Measurements from ENCODE around the gene PHACTR1. TPM values are rescaled to one million over a fixed set of nuclear protein-coding genes. Genes with fewer than 3 reads are reported as not detected.

PHACTR1 gene
- total and polyA plus RNA-seq, 9 of the 15 experiments (the other 6 are each of a cell fraction or from before 2014, with no cell fraction given) = 11.5 to 32.6 (median 22.0) TPM

GRCh38 chr6:13272131-13273046 lies 555.8 kb downstream of the PHACTR1 start (continued):
- peak; percentile 63 to 78 for TF ChIP-seq MNT (conservative IDR thresholded peaks at IDR 0.05)
- TF ChIP-seq ZNF639 (CRISPR knock-in tag; conservative IDR thresholded peaks at IDR 0.05 in 1 of 2, IDR thresholded peaks at IDR 0.05 in 1 of 2) = peak in 1 of 2 experiments; percentile 67; a peak in 2 of 4 replicates
- 0 out of 2 replicates have a peak, but pooled peaks have one; percentile 62 for TF ChIP-seq KAT7 (CRISPR knock-in tag; IDR thresholded peaks at IDR 0.05; ENCODE audit: borderline replicate concordance)
- 0 out of 4 replicates have a peak, but pooled peaks of 1 of the 2 experiments have one; percentile 34 for TF ChIP-seq TEAD1 (CRISPR knock-in tag; IDR thresholded peaks at IDR 0.05)
- no peak for TF ChIP-seq ZNF282 (CRISPR knock-in tag; IDR thresholded peaks at IDR 0.05)
- no peak for TF ChIP-seq ILK (tag; IDR thresholded peaks at IDR 0.05; ENCODE audit: borderline replicate concordance, low read depth)
- no peak for TF ChIP-seq MLLT1 (IDR thresholded peaks at IDR 0.05)
- no peak for TF ChIP-seq CBX2 (IDR thresholded peaks at IDR 0.05; ENCODE audit: insufficient read depth, low read length, poor library complexity, severe bottlenecking)
- 0 out of 2 replicates have a peak, but pooled peaks have one; percentile 26 for TF ChIP-seq CREB3 (tag; conservative IDR thresholded peaks at IDR 0.05; ENCODE audit: low read depth)
- peak in 1 of 2 experiments; percentile 40; a peak in 1 of 4 replicates for TF ChIP-seq RCOR1 (IDR thresholded peaks at IDR 0.05; ENCODE audit: borderline replicate concordance in 1 of 2, low read depth in 2 of 2, low read length in 2 of 2)
- TF ChIP-seq HSF4 (CRISPR knock-in tag; IDR thresholded peaks at IDR 0.05; ENCODE audit: borderline replicate concordance) = no peak
- TF ChIP-seq ZNF398 (CRISPR knock-in tag; IDR thresholded peaks at IDR 0.05) = no peak
- peak; percentile 95 for TF ChIP-seq SPI1 (IDR thresholded peaks at IDR 0.05; ENCODE audit: borderline replicate concordance, low read depth, low read length)
- TF ChIP-seq ZKSCAN8 (CRISPR knock-in tag; IDR thresholded peaks at IDR 0.05) = no peak; the same call in 1 of the 2 replicates
- TF ChIP-seq POLR2AphosphoS5 (IDR thresholded peaks at IDR 0.05; ENCODE audit: control insufficient read depth, insufficient read depth, low read depth, low read length) = peak; percentile 65; the same call in 1 of the 2 replicates
- no peak for TF ChIP-seq FIP1L1 (IDR thresholded peaks at IDR 0.05; ENCODE audit: low read depth, low read length, poor library complexity, severe bottlenecking)
